Thoracic aorta (tissue), 2 donors: Measurements from ENCODE around the gene ARFIP1. TPM values are rescaled to one million over a fixed set of nuclear protein-coding genes. Genes with fewer than 3 reads are reported as not detected.

Experiments
- ATAC-seq: fragments of 150-250 bp; one replicate; pipeline ENCODE4 v1.8.0; 2017; ENCODE audit warnings: low read depth; ENCODE audit not compliant: insufficient number of reproducible peaks, low FRiP score
- DNase-seq: peaks from one replicate; pipeline ENCODE4 v3.0.0-alpha.2; 2020; ENCODE audit warnings: low spot score
- H3K27ac ChIP-seq, 2 donors: fragments of 200-600 bp; sonication (generic); 1 replicate in 1 of 2; 2 replicates in 1 of 2; pipeline ENCODE4 v1.5.1; 2016; ENCODE audit warnings: mild to moderate bottlenecking in 2 of 2, moderate library complexity in 2 of 2
- H3K27me3 ChIP-seq: fragments of 200-600 bp; sonication (generic); replicated peaks from 2 replicates; pipeline ENCODE4 v1.6.0; 2016; ENCODE audit warnings: mild to moderate bottlenecking; ENCODE audit not compliant: insufficient read depth
- H3K36me3 ChIP-seq: fragments of 200-600 bp; sonication (generic); one replicate; pipeline ENCODE4 v1.5.1; 2016
- H3K4me1 ChIP-seq, 2 donors: fragments of 200-600 bp; sonication (generic); 1 replicate in 1 of 2; 2 replicates in 1 of 2; pipeline versions ENCODE4 v1.5.1 to v1.6.0; 2016; ENCODE audit warnings: low read depth in 2 of 2, mild to moderate bottlenecking in 1 of 2; ENCODE audit not compliant: control insufficient read depth in 1 of 2
- H3K4me3 ChIP-seq: fragments of 200-600 bp; sonication (generic); 2 replicates; pipeline ENCODE4 v1.5.1; 2016; ENCODE audit warnings: mild to moderate bottlenecking
- H3K9me3 ChIP-seq: fragments of 200-600 bp; sonication (generic); 2 replicates; pipeline ENCODE4 v1.5.1; 2016
- CTCF ChIP-seq: fragments of 200-600 bp; sonication (generic); IDR thresholded peaks from one replicate; pipeline ENCODE4 v1.5.1; 2019; ENCODE audit warnings: antibody characterized with exemption
- total RNA-seq, 2 donors: library from RNA; depleted of rRNA; stranded (reverse); fragments of >200 nt; gene quantifications; one replicate each; pipeline versions ENCODE4 v1.1.0 to v1.2.3, GENCODE V29; 2016

ARFIP1 gene
- total RNA-seq, 2 donors from 2014 or later, result 24.0 to 39.0 TPM

GRCh38 chr4:152903658-152904057 lies 123.9 kb downstream of the ARFIP1 start:
- Histone ChIP-seq H3K27ac (no peak overlapping the region), H3K9me3 (no peaks in the 10 kb centered on the region), H3K27me3 (no peaks in the 10 kb centered on the region), H3K4me1 (no peaks in the 10 kb centered on the region), H3K36me3 (no peaks in the 10 kb centered on the region), H3K4me3 (no peak overlapping the region)
- no peak for ATAC-seq
- no peak for DNase-seq
- no peak for TF ChIP-seq CTCF

- TF ChIP-seq CTCF, result no peak
- ATAC-seq (no peak), DNase-seq (no peak)
- Histone ChIP-seq H3K9me3 (no peaks in the 10 kb centered on the region), H3K4me1 (no peaks in the 10 kb centered on the region), H3K27me3 (no peaks in the 10 kb centered on the region), H3K27ac (no peak overlapping the region), H3K36me3 (no peaks in the 10 kb centered on the region), H3K4me3 (no peak overlapping the region)
Observed at GRCh38 chr4:152909901-152910300, 130.1 kb downstream of the ARFIP1 start.

GRCh38 chr4:152910521-152910920 lies 130.8 kb downstream of the ARFIP1 start:
- no peak overlapping the region for H3K27ac ChIP-seq
- H3K4me1 ChIP-seq, result no peaks in the 10 kb centered on the region
- no peaks in the 10 kb centered on the region for H3K9me3 ChIP-seq
- H3K4me3 ChIP-seq, result no peak overlapping the region
- TF ChIP-seq CTCF, result no peak
- no peak for ATAC-seq
- no peaks in the 10 kb centered on the region for H3K27me3 ChIP-seq
- no peak for DNase-seq
- no peaks in the 10 kb centered on the region for H3K36me3 ChIP-seq

GRCh38 chr4:152917543-152918395 lies 138.0 kb downstream of the ARFIP1 start:
- no peak overlapping the region for H3K27ac ChIP-seq
- no peaks in the 10 kb centered on the region for H3K4me1 ChIP-seq
- H3K4me3 ChIP-seq, result no peak overlapping the region
- no peaks in the 10 kb centered on the region for H3K36me3 ChIP-seq
- ATAC-seq (no peak), DNase-seq (no peak)
- no peaks in the 10 kb centered on the region for H3K27me3 ChIP-seq
- TF ChIP-seq CTCF, result no peak
- H3K9me3 ChIP-seq, result peaks cover 3% of the 10 kb centered on the region

GRCh38 chr4:152919826-152920225 lies 140.1 kb downstream of the ARFIP1 start:
- no peak for DNase-seq
- Histone ChIP-seq H3K9me3 (peaks cover 3% of the 10 kb centered on the region), H3K4me1 (no peaks in the 10 kb centered on the region), H3K36me3 (no peaks in the 10 kb centered on the region), H3K4me3 (no peak overlapping the region), H3K27ac (no peak overlapping the region), H3K27me3 (no peaks in the 10 kb centered on the region)
- ATAC-seq, result no peak
- no peak for TF ChIP-seq CTCF
